Body of pancreas (tissue), 4 donors: ENCODE measurements around the gene HOMEZ.

Source experiments
- POLR2A ChIP-seq, 3 donors: fragments of 450-650 bp; IDR thresholded peaks; one replicate each; pipeline ENCODE4 v1.6.1; 2016; ENCODE audit warnings: antibody characterized with exemption in 3 of 3, mild to moderate bottlenecking in 2 of 3
- TF ChIP-seq, protein P1 (sequence below), 7 experiments: fragments of 450-650 bp in 4 of 7; fragments of 200-600 bp in 3 of 7; sonication (generic) in 3 of 7; IDR thresholded peaks; one replicate each; pipeline ENCODE4 v1.5.1; 2016 to 2019; ENCODE audit warnings: antibody characterized with exemption in 7 of 7

DNA sequence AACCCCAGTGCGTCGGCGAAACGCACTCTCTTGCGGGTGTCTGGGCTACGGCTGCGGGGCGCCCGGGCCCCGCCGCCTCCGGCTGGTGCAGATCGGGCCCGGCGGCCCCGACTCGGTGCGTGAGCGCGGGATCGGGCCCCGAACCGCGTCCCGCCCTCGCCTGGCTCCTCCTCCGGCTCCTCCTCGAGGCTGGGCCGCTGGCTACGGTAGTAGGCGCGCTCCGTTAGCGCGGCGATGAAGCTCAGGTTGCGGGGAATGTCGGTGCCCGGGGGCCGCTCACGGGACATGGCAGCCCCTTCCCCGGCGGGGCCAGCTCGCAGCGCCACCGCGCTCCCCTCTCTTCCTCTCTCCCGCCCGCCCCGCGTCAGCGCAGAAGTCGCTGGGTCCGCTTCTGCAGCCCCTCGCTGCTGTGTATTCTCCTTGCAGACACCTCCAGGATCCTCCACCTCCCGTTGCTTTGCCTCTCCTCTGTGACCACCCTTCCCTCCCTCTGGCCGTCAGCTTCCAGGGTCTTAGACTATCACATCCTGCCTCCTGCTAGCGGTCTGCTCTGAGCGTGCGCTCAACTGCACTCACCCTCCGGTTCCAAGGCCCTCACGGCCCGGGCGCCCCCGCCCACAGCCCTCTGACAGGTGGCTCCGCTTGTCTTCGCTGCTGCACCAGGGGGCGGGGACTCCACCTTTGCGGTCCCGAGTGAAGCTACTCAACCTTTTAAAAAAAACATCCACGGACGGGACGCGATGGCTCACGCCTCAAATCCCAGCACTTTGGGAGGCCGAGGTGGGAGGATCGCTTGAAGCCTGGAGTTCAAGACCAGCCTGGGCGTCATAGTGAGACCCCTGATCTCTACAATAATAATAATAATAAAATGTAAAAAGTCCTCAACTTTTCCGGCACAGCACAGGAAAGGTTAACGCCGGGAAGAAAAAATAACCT lies 16.6 kb upstream of the HOMEZ start, which contains the start of gene PPP1R3E:
- TF ChIP-seq, protein P1, sequence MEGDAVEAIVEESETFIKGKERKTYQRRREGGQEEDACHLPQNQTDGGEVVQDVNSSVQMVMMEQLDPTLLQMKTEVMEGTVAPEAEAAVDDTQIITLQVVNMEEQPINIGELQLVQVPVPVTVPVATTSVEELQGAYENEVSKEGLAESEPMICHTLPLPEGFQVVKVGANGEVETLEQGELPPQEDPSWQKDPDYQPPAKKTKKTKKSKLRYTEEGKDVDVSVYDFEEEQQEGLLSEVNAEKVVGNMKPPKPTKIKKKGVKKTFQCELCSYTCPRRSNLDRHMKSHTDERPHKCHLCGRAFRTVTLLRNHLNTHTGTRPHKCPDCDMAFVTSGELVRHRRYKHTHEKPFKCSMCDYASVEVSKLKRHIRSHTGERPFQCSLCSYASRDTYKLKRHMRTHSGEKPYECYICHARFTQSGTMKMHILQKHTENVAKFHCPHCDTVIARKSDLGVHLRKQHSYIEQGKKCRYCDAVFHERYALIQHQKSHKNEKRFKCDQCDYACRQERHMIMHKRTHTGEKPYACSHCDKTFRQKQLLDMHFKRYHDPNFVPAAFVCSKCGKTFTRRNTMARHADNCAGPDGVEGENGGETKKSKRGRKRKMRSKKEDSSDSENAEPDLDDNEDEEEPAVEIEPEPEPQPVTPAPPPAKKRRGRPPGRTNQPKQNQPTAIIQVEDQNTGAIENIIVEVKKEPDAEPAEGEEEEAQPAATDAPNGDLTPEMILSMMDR (IDR thresholded peaks at IDR 0.05), result no peak
- TF ChIP-seq POLR2A (IDR thresholded peaks at IDR 0.05), result peak; percentile 4 to 65 (median 6)
